Measurements from ENCODE around the gene MAN2A2. TPM values are rescaled to one million over a fixed set of nuclear protein-coding genes. Genes with fewer than 3 reads are reported as not detected.
"Not testable (repeated sequence)": the region's sequence is repeated elsewhere in the genome, so short reads cannot be mapped to it uniquely, and the experiment has no call there.

The MAN2A2 gene
- total RNA-seq, 1 donor from 2014 or later = 133 TPM

DNA sequence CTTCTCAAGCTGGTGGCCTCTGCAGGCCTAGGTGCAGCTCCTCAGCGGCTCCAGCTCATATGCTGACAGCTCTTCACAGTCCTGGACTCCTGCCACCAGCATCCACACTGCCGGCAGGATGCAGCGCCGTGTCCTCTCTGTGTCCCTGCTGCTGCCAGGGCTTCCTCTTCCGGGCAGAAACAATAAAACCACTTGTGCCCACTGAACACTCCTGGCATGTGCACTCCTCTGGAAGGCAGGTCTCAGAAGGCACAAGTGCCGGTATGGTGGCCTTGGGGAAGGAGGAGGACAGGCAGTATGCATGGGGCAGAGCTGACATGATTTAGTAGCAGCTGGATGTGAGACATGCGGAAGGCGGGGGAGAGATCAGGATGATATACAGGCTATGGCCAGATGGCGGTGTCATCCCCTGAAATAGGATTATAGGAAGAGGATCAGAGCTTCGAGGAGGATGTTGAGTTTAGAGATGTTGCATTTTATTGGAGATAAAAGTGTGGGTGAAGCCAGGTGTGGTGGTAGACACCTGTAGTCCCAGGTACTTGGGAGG is 7.5 kb upstream of the MAN2A2 start:
- H3K4me1 Mint-ChIP-seq = peaks cover 27% of the 10 kb centered on the region
- intact Hi-C loops (cut with micrococcal nuclease) = no loop called here
- CTCF ChIA-PET = interaction anchor here (4.8 to 12.5 kb wide), 2 partner anchors 10 to 37 kb away, joined by 28 to 193 read pairs; partner anchors contain the start of genes HDDC3 and UNC45A
- peak overlapping the region; percentile 13 for H3K27ac Mint-ChIP-seq
- H3K4me3 Mint-ChIP-seq = no peak overlapping the region
- DNase-seq (no peak), ATAC-seq (ENCODE audit: low read depth) (no peak)
- TF ChIP-seq, protein P1, sequence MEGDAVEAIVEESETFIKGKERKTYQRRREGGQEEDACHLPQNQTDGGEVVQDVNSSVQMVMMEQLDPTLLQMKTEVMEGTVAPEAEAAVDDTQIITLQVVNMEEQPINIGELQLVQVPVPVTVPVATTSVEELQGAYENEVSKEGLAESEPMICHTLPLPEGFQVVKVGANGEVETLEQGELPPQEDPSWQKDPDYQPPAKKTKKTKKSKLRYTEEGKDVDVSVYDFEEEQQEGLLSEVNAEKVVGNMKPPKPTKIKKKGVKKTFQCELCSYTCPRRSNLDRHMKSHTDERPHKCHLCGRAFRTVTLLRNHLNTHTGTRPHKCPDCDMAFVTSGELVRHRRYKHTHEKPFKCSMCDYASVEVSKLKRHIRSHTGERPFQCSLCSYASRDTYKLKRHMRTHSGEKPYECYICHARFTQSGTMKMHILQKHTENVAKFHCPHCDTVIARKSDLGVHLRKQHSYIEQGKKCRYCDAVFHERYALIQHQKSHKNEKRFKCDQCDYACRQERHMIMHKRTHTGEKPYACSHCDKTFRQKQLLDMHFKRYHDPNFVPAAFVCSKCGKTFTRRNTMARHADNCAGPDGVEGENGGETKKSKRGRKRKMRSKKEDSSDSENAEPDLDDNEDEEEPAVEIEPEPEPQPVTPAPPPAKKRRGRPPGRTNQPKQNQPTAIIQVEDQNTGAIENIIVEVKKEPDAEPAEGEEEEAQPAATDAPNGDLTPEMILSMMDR (IDR thresholded peaks at IDR 0.05) = no peak
- POLR2A ChIA-PET = interaction anchor here (1.1 to 12.7 kb wide), 4 partner anchors 11 to 232 kb away, joined by 5 to 213 read pairs (median 12); partner anchors contain the start of genes FES, HDDC3 and UNC45A
- H3K27me3 Mint-ChIP-seq = no peaks in the 10 kb centered on the region
- no peaks in the 10 kb centered on the region for H3K9me3 Mint-ChIP-seq
- peaks cover 23% of the 10 kb centered on the region for H3K36me3 Mint-ChIP-seq (ENCODE audit: low read depth)

DNA sequence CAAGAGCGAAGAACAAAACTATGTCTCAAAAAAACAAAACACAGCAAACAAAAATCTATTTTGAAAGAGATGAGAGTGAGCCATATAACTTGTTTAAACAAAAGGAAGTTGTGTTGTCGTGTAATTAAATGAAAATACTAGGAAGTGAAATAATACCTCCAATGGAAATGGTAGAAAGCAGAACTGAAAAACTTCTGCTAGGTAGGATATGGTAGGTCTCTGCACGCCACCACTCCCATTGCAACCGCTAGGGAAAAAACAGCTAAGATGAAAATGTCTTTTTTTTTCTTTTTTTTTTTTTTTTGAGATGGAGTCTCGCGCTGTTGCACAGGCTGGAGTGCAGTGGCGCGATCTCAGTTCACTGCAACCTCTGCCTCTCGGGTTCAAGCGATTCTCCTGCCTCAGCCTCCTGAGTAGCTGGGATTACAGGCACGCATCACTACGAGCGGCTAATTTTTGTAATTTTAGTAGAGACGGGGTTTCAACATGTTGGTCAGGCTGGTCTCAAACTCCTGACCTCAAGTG is 5.9 kb upstream of the MAN2A2 start:
- intact Hi-C loops (cut with micrococcal nuclease); H3K27me3 Mint-ChIP-seq; H3K9me3 Mint-ChIP-seq; DNase-seq: not testable (repeated sequence)
- POLR2A ChIA-PET = interaction anchor here (0.6 to 12.7 kb wide), 6 partner anchors 12 to 509 kb away, joined by 3 to 213 read pairs (median 4); partner anchors contain the start of genes BLM, FES, HDDC3 and IQGAP1
- H3K4me1 Mint-ChIP-seq = peaks cover 38% of the 10 kb centered on the region
- H3K27ac Mint-ChIP-seq = peak overlapping the region; percentile 87
- H3K4me3 Mint-ChIP-seq = peak overlapping the region; percentile 69
- CTCF ChIA-PET = interaction anchor here (0.9 to 12.5 kb wide), 4 partner anchors 11 to 577 kb away, joined by 3 to 193 read pairs (median 16); partner anchors contain the start of genes HDDC3 and UNC45A
- ATAC-seq (ENCODE audit: low read depth) = peak; percentile 88
- H3K36me3 Mint-ChIP-seq (ENCODE audit: low read depth) = peaks cover 20% of the 10 kb centered on the region

DNA sequence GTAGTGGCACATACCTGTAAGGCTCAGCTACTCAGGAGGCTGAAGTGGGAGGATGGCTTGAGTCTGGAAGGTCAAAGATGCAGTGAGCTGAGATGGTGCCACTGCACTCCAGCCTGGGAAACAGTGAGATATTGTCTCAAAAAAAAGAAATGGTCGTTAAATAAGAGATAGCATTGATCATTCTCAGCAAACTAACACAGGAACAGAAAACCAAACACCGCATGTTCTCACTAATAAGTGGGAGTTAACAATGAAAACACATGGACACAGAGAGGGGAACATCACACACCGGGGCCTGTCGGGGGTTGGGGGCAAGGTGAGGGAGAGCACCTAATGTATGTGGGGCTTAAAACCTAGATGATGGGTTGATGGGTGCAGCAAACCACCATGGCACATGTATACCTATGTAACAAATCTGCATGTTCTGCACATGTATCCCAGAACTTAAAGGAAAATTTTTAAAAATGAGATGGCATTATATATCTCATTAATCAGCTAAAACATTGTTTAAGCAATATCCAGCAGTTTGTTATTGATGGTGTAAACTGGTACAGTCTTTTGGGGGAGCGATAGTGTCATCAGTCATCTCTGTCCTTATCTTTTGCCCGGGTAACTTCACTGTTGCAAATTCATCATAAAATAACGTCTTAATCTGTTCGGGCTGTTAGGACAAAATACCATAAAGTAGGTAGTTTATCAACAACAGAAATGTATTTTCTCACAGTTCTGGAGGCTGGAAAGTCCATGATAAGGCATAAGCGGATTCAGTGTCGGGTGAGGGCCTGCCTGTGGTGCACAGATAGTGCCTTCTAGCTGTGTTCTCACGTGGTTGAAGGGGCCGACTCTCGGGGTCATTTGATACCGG is 1.7 kb upstream of the MAN2A2 start:
- H3K9me3 Mint-ChIP-seq = no peaks in the 10 kb centered on the region
- peaks cover 19% of the 10 kb centered on the region for H3K36me3 Mint-ChIP-seq (ENCODE audit: low read depth)
- CTCF ChIA-PET = interaction anchor here (2.9 to 12.5 kb wide), 2 partner anchors 16 to 32 kb away, joined by 10 to 193 read pairs; partner anchors contain the start of genes HDDC3 and UNC45A
- peak overlapping the region; percentile 87 for H3K4me3 Mint-ChIP-seq
- ATAC-seq (ENCODE audit: low read depth) (no peak), DNase-seq (no peak)
- no peaks in the 10 kb centered on the region for H3K27me3 Mint-ChIP-seq
- H3K27ac Mint-ChIP-seq = peak overlapping the region; percentile 86
- TF ChIP-seq, protein P1 (IDR thresholded peaks at IDR 0.05) = no peak
- POLR2A ChIA-PET = interaction anchor here (1.3 to 12.7 kb wide), 4 partner anchors 12 to 185 kb away, joined by 3 to 213 read pairs (median 14); partner anchors contain the start of genes BLM, FURIN, HDDC3 and UNC45A
- H3K4me1 Mint-ChIP-seq = peaks cover 42% of the 10 kb centered on the region
- intact Hi-C loops (cut with micrococcal nuclease) = loop anchor here (1.0 to 5.0 kb wide), 2 partner anchors 33 to 344 kb away; no protein-coding TSS in a partner anchor

DNA sequence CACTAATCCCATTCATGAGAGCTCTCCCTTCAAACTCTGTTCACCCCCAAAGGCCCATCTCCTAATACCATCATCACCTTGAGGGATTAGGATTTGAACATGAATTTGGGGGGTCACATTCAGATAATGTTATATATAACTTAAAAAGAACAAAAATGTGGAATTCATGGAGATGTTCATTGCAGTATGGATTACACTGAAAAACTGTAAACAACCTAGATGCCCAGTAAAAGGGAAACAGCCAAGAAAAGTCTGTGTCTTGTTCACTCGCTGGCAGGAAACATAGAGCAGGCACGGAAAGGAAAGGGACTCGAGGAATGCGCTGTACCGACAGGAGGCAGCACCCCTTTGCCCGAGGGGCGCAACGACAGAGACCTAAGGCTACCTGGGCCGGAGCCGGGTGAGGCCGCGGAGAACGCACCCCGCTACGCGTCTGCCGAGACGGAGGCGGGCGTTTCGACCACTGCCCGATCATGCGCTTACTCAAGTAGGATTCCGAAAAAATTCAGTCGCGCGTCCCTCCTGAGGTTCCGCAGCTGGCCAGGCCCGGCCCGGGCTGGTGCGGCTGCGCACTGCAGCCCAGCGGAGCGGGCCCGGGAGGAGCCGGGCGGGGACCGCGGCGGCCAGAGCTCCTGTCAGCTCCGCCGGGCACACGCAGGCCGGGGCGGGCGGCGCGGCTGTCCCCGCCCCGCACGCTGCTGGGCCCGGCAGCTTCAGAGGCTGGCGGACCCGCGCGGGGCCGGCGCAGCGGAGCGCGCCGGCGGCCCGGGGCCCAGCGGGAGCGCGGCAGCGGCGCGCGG is 862 bp upstream of the MAN2A2 start:
- ChIA-PET CTCF (interaction anchor here (0.6 to 12.5 kb wide), 8 partner anchors 16 to 276 kb away, joined by 3 to 193 read pairs (median 4); partner anchors contain the start of genes HDDC3 and UNC45A), POLR2A (interaction anchor here (1.0 to 12.7 kb wide), 11 partner anchors 12 to 668 kb away, joined by 3 to 213 read pairs (median 5); partner anchors contain the start of genes BLM, CIB1, FURIN and GDPGP1)
- H3K4me3 Mint-ChIP-seq = peak overlapping the region; percentile 87
- ATAC-seq (ENCODE audit: low read depth) (peak; percentile 71), DNase-seq (peak; percentile 75)
- TF ChIP-seq, protein P1 (IDR thresholded peaks at IDR 0.05) = no peak
- no peaks in the 10 kb centered on the region for H3K27me3 Mint-ChIP-seq
- H3K36me3 Mint-ChIP-seq (ENCODE audit: low read depth) = peaks cover 26% of the 10 kb centered on the region
- no peaks in the 10 kb centered on the region for H3K9me3 Mint-ChIP-seq
- intact Hi-C loops (cut with micrococcal nuclease) = loop anchor here (1.0 to 5.0 kb wide), 2 partner anchors 32 to 345 kb away; no protein-coding TSS in a partner anchor
- peak overlapping the region; percentile 86 for H3K27ac Mint-ChIP-seq
- H3K4me1 Mint-ChIP-seq = peaks cover 34% of the 10 kb centered on the region
